OCI-LY1 (cell line): ENCODE data around the gene CCNT2.

Source experiments
- H2AFZ ChIP-seq: fragments of 200-600 bp; sonication (generic), shearing (Covaris generic); 2 replicates; pipeline ENCODE4 v1.6.0; 2014; ENCODE audit warnings: antibody characterized with exemption, mild to moderate bottlenecking, low read length
- H3F3A ChIP-seq: fragments of 200-600 bp; sonication (generic), shearing (Covaris generic); 2 replicates; pipeline ENCODE4 v1.6.0; 2014; ENCODE audit warnings: mild to moderate bottlenecking, antibody characterized with exemption, low read length, moderate library complexity; ENCODE audit not compliant: insufficient read depth
- H3K27ac ChIP-seq: fragments of 200-600 bp; sonication (generic); 2 replicates; pipeline ENCODE4 v1.5.1; 2014; ENCODE audit warnings: low read length, mixed run types, mild to moderate bottlenecking, low read depth; ENCODE audit not compliant: poor library complexity, severe bottlenecking
- H3K27me3 ChIP-seq: fragments of 200-600 bp; sonication (generic); 2 replicates; pipeline ENCODE4 v1.6.0; 2014; ENCODE audit warnings: antibody characterized with exemption, mild to moderate bottlenecking, low read length, moderate library complexity; ENCODE audit not compliant: insufficient read depth
- H3K36me3 ChIP-seq: fragments of 200-600 bp; sonication (generic); 2 replicates; pipeline ENCODE4 v1.6.1; 2014; ENCODE audit warnings: mild to moderate bottlenecking, antibody characterized with exemption, low read length, moderate library complexity, mixed read lengths; ENCODE audit not compliant: insufficient read depth
- H3K4me1 ChIP-seq: fragments of 200-600 bp; sonication (generic); 2 replicates; pipeline ENCODE4 v1.5.1; 2014; ENCODE audit warnings: mild to moderate bottlenecking, low read length, moderate library complexity; ENCODE audit not compliant: insufficient read depth, severe bottlenecking
- H3K4me2 ChIP-seq: fragments of 200-600 bp; sonication (generic), shearing (Covaris generic); 2 replicates; pipeline ENCODE4 v1.6.1; 2014; ENCODE audit warnings: low read length
- H3K4me3 ChIP-seq: fragments of 200-600 bp; sonication (generic); 2 replicates; pipeline ENCODE4 v1.5.1; 2014; ENCODE audit warnings: low read length, low read depth, mild to moderate bottlenecking, mixed read lengths; ENCODE audit not compliant: poor library complexity, severe bottlenecking
- H3K79me2 ChIP-seq: fragments of 200-600 bp; shearing (Covaris generic); 2 replicates; pipeline ENCODE4 v1.6.1; 2016; ENCODE audit warnings: mixed run types, low read length, mixed read lengths; ENCODE audit not compliant: insufficient read depth
- H3K9ac ChIP-seq: fragments of 200-600 bp; sonication (generic), shearing (Covaris generic); 2 replicates; pipeline ENCODE4 v1.6.1; 2014; ENCODE audit warnings: mild to moderate bottlenecking, low read length, mixed read lengths
- H3K9me2 ChIP-seq: fragments of 200-600 bp; sonication (generic), shearing (Covaris generic); 2 replicates; pipeline ENCODE4 v1.6.1; 2014; ENCODE audit warnings: low read depth, mild to moderate bottlenecking, low read length, mixed read lengths
- H3K9me3 ChIP-seq: fragments of 200-600 bp; shearing (Covaris generic); 2 replicates; pipeline ENCODE4 v1.6.1; 2014; ENCODE audit warnings: low read length, mixed read lengths
- H4K20me1 ChIP-seq: fragments of 200-600 bp; sonication (generic), shearing (Covaris generic); 2 replicates; pipeline ENCODE4 v1.6.0; 2016; ENCODE audit warnings: mild to moderate bottlenecking, low read length; ENCODE audit not compliant: insufficient read depth
- CTCF ChIP-seq: fragments of 200-600 bp; sonication (generic), shearing (Covaris generic); IDR thresholded peaks from 2 replicates; pipeline ENCODE4 v1.5.1; 2017; ENCODE audit warnings: mild to moderate bottlenecking, antibody characterized with exemption, low read length, moderate library complexity, mixed read lengths
- EZH2 ChIP-seq: fragments of 200-600 bp; sonication (generic), shearing (Covaris generic); IDR thresholded peaks from 2 replicates; pipeline ENCODE4 v1.8.0; 2017; ENCODE audit warnings: borderline replicate concordance, mixed run types, mild to moderate bottlenecking, antibody characterized with exemption, low read length, moderate library complexity, mixed read lengths

The CCNT2 gene

GRCh38 chr2:134943540-134943939 lies 24.9 kb downstream of the CCNT2 start:
- no peaks in the 10 kb centered on the region for H3K27me3 ChIP-seq
- peaks cover 80% of the 10 kb centered on the region for H3K36me3 ChIP-seq
- H3K79me2 ChIP-seq: no peaks in the 10 kb centered on the region
- H3K27ac ChIP-seq: no peak overlapping the region
- H3F3A ChIP-seq: 0 out of 2 replicates have a peak, but pooled peaks cover 2% of the 10 kb centered on the region
- H4K20me1 ChIP-seq: no peaks in the 10 kb centered on the region
- no peak overlapping the region for H3K4me3 ChIP-seq
- H3K4me2 ChIP-seq: no peak overlapping the region; the same call in 1 of the 2 replicates
- TF ChIP-seq EZH2 (no peak), CTCF (no peak)
- H2AFZ ChIP-seq: no peak overlapping the region
- no peaks in the 10 kb centered on the region for H3K9me3 ChIP-seq
- no peak overlapping the region for H3K9ac ChIP-seq
- peaks cover 12% of the 10 kb centered on the region for H3K4me1 ChIP-seq
- no peaks in the 10 kb centered on the region for H3K9me2 ChIP-seq

GRCh38 chr2:134944975-134945374 lies 26.4 kb downstream of the CCNT2 start:
- Histone ChIP-seq H3K4me3 (no peak overlapping the region), H3K27ac (no peak overlapping the region), H2AFZ (no peak overlapping the region), H3K27me3 (no peaks in the 10 kb centered on the region), H3K79me2 (no peaks in the 10 kb centered on the region), H3K4me1 (peaks cover 12% of the 10 kb centered on the region), H3K36me3 (peaks cover 82% of the 10 kb centered on the region), H3F3A (0 out of 2 replicates have a peak, but pooled peaks cover 2% of the 10 kb centered on the region), H3K9me2 (no peaks in the 10 kb centered on the region), H3K9me3 (no peaks in the 10 kb centered on the region), H3K4me2 (no peak overlapping the region), H4K20me1 (no peaks in the 10 kb centered on the region), H3K9ac (no peak overlapping the region)
- TF ChIP-seq EZH2 (no peak), CTCF (no peak)

- no peak for TF ChIP-seq EZH2
- Histone ChIP-seq H3K27me3 (no peaks in the 10 kb centered on the region), H3K4me2 (no peak overlapping the region), H3K27ac (no peak overlapping the region), H3K79me2 (no peaks in the 10 kb centered on the region), H3K4me3 (no peak overlapping the region), H3K4me1 (peaks cover 12% of the 10 kb centered on the region), H2AFZ (no peak overlapping the region), H3F3A (no peaks in the 10 kb centered on the region), H3K9me3 (no peaks in the 10 kb centered on the region), H3K9me2 (no peaks in the 10 kb centered on the region), H3K36me3 (peaks cover 83% of the 10 kb centered on the region), H3K9ac (no peak overlapping the region), H4K20me1 (no peaks in the 10 kb centered on the region)
Observed at GRCh38 chr2:134946073-134946472, 27.5 kb downstream of the CCNT2 start.

- peaks cover 95% of the 10 kb centered on the region for H3K36me3 ChIP-seq
- no peak overlapping the region for H3K4me2 ChIP-seq
- no peaks in the 10 kb centered on the region for H3K79me2 ChIP-seq
Observed at GRCh38 chr2:134949981-134950708, 31.5 kb downstream of the CCNT2 start.

More at GRCh38 chr2:134949981-134950708, 31.5 kb downstream of the CCNT2 start:
- no peaks in the 10 kb centered on the region for H3F3A ChIP-seq
- no peaks in the 10 kb centered on the region for H3K4me1 ChIP-seq
- no peak overlapping the region for H3K4me3 ChIP-seq
- H4K20me1 ChIP-seq: no peaks in the 10 kb centered on the region
- H3K9me3 ChIP-seq: no peaks in the 10 kb centered on the region
- no peaks in the 10 kb centered on the region for H3K9me2 ChIP-seq
- no peaks in the 10 kb centered on the region for H3K27me3 ChIP-seq
- H3K9ac ChIP-seq: no peak overlapping the region
- H3K27ac ChIP-seq: no peak overlapping the region
- TF ChIP-seq CTCF (no peak), EZH2 (no peak)
- H2AFZ ChIP-seq: no peak overlapping the region
